Loucy (cell line): ENCODE results near the gene D2HGDH.

ENCODE experiments used
- H2AFZ ChIP-seq: fragments of 200-600 bp; sonication (generic); 2 replicates; pipeline ENCODE4 v1.6.0; 2016; ENCODE audit warnings: antibody characterized with exemption, mild to moderate bottlenecking, low read length, moderate library complexity
- H3F3A ChIP-seq: fragments of 200-600 bp; 2 replicates; pipeline ENCODE4 v1.6.0; 2016; ENCODE audit warnings: antibody characterized with exemption, low read depth, mild to moderate bottlenecking
- H3K27me3 ChIP-seq: fragments of 200-600 bp; sonication (generic); 2 replicates; pipeline ENCODE4 v1.6.1; 2014; ENCODE audit warnings: low read length, mild to moderate bottlenecking; ENCODE audit not compliant: insufficient read depth, poor library complexity, severe bottlenecking
- H3K36me3 ChIP-seq: fragments of 200-600 bp; sonication (generic); 2 replicates; pipeline ENCODE4 v1.6.1; 2016; ENCODE audit warnings: low read length; ENCODE audit not compliant: insufficient read depth
- H3K4me1 ChIP-seq: fragments of 200-600 bp; sonication (generic); 2 replicates; pipeline ENCODE4 v1.5.1; 2014; ENCODE audit warnings: low read length, mild to moderate bottlenecking; ENCODE audit not compliant: insufficient read depth, poor library complexity, severe bottlenecking
- H3K4me2 ChIP-seq: fragments of 200-600 bp; sonication (generic); 2 replicates; pipeline ENCODE4 v1.6.0; 2014; ENCODE audit warnings: antibody characterized with exemption, low read length, low read depth, mild to moderate bottlenecking; ENCODE audit not compliant: poor library complexity, severe bottlenecking
- H3K4me3 ChIP-seq: fragments of 200-600 bp; sonication (generic); 2 replicates; pipeline ENCODE4 v1.5.1; 2014; ENCODE audit warnings: low read length, mild to moderate bottlenecking, mixed read lengths; ENCODE audit not compliant: poor library complexity, severe bottlenecking
- H3K79me2 ChIP-seq: fragments of 200-600 bp; sonication (generic); 2 replicates; pipeline ENCODE4 v1.6.1; 2014; ENCODE audit warnings: low read length; ENCODE audit not compliant: insufficient read depth
- H3K9ac ChIP-seq: fragments of 200-600 bp; sonication (generic); 2 replicates; pipeline ENCODE4 v1.6.0; 2014; ENCODE audit warnings: mild to moderate bottlenecking, low read depth, low read length, moderate library complexity; ENCODE audit not compliant: poor library complexity, severe bottlenecking
- H3K9me2 ChIP-seq: fragments of 200-600 bp; sonication (generic); replicated peaks from 2 replicates; pipeline ENCODE4 v1.6.1; 2016; ENCODE audit warnings: low read depth, low read length, mixed read lengths
- H3K9me3 ChIP-seq: fragments of 200-600 bp; sonication (generic); 2 replicates; pipeline ENCODE4 v1.6.1; 2014; ENCODE audit warnings: mild to moderate bottlenecking, antibody characterized with exemption, low read length, low read depth; ENCODE audit not compliant: insufficient read depth
- H4K20me1 ChIP-seq: fragments of 200-600 bp; sonication (generic); 2 replicates; pipeline ENCODE4 v1.6.0; 2014; ENCODE audit warnings: antibody characterized with exemption, low read length, mild to moderate bottlenecking; ENCODE audit not compliant: insufficient read depth, poor library complexity, severe bottlenecking
- EZH2phosphoT487 ChIP-seq: fragments of 200-600 bp; IDR thresholded peaks from 2 replicates; pipeline ENCODE4 v1.6.1; 2018; ENCODE audit warnings: antibody characterized with exemption, mild to moderate bottlenecking, moderate library complexity, borderline replicate concordance
- TF ChIP-seq, protein P1 (sequence below): fragments of 200-600 bp; sonication (generic); conservative IDR thresholded peaks from 2 replicates; pipeline ENCODE4 v1.5.1; 2014; ENCODE audit warnings: mild to moderate bottlenecking, antibody characterized with exemption, low read length

Gene D2HGDH

DNA sequence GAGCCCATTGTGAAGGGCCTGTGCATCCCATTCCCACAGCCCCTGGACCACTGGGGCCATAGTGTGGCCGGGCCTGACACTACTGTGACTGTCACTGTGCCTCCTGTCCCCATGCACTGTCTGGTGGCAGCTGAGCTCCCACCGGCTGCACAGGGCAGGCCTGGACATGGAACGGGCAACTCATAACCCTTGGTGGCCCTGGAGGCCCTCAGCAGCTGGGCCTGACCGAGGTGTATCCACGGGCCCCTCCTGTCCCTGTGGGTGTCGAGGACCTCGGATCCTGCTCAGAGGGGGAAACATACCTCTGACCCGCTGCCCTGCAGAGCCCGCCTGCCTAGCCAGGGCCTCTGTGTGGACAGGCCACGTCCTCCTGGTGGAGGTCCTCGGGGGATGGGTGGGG, 34.4 kb downstream of the D2HGDH start:
- no peak overlapping the region for H2AFZ ChIP-seq
- peaks cover 7% of the 10 kb centered on the region for H3K4me1 ChIP-seq
- H3K4me2 ChIP-seq: no peak overlapping the region
- no peak overlapping the region for H3K9ac ChIP-seq
- no peaks in the 10 kb centered on the region for H3K27me3 ChIP-seq
- H3K36me3 ChIP-seq: no peaks in the 10 kb centered on the region
- H3K9me2 ChIP-seq: no peaks in the 10 kb centered on the region
- no peaks in the 10 kb centered on the region for H3K9me3 ChIP-seq
- no peaks in the 10 kb centered on the region for H4K20me1 ChIP-seq
- no peaks in the 10 kb centered on the region for H3K79me2 ChIP-seq
- no peaks in the 10 kb centered on the region for H3F3A ChIP-seq
- H3K4me3 ChIP-seq: no peak overlapping the region
- no peak for TF ChIP-seq EZH2phosphoT487
- TF ChIP-seq, protein P1, sequence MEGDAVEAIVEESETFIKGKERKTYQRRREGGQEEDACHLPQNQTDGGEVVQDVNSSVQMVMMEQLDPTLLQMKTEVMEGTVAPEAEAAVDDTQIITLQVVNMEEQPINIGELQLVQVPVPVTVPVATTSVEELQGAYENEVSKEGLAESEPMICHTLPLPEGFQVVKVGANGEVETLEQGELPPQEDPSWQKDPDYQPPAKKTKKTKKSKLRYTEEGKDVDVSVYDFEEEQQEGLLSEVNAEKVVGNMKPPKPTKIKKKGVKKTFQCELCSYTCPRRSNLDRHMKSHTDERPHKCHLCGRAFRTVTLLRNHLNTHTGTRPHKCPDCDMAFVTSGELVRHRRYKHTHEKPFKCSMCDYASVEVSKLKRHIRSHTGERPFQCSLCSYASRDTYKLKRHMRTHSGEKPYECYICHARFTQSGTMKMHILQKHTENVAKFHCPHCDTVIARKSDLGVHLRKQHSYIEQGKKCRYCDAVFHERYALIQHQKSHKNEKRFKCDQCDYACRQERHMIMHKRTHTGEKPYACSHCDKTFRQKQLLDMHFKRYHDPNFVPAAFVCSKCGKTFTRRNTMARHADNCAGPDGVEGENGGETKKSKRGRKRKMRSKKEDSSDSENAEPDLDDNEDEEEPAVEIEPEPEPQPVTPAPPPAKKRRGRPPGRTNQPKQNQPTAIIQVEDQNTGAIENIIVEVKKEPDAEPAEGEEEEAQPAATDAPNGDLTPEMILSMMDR: no peak

DNA sequence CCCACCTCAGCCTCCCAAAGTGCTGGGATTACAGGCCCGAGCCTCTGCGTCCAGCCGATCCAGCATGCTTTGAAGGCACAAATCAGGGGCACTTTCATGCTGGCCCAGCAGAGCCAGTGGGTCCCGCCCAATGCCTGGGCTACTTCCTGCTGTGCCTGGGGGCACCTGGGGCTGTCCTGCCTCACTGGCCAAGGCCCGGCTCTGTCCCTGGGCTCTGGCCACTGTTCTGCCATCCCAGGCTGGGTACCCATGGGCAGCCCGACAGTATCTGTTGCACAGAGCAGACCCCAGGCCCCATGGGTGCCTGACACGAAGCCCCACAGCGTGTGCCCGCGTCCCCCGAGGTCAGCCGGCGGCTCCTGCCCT, 35.4 kb downstream of the D2HGDH start:
- H4K20me1 ChIP-seq: no peaks in the 10 kb centered on the region
- H3K9me2 ChIP-seq: no peaks in the 10 kb centered on the region
- H3K4me1 ChIP-seq: peaks cover 7% of the 10 kb centered on the region
- no peaks in the 10 kb centered on the region for H3K9me3 ChIP-seq
- H2AFZ ChIP-seq: no peak overlapping the region
- H3K4me2 ChIP-seq: no peak overlapping the region
- no peaks in the 10 kb centered on the region for H3K27me3 ChIP-seq
- H3K9ac ChIP-seq: no peak overlapping the region
- no peaks in the 10 kb centered on the region for H3K79me2 ChIP-seq
- no peaks in the 10 kb centered on the region for H3K36me3 ChIP-seq
- H3F3A ChIP-seq: no peaks in the 10 kb centered on the region
- H3K4me3 ChIP-seq: no peak overlapping the region
- no peak for TF ChIP-seq EZH2phosphoT487
- TF ChIP-seq, protein P1: no peak

DNA sequence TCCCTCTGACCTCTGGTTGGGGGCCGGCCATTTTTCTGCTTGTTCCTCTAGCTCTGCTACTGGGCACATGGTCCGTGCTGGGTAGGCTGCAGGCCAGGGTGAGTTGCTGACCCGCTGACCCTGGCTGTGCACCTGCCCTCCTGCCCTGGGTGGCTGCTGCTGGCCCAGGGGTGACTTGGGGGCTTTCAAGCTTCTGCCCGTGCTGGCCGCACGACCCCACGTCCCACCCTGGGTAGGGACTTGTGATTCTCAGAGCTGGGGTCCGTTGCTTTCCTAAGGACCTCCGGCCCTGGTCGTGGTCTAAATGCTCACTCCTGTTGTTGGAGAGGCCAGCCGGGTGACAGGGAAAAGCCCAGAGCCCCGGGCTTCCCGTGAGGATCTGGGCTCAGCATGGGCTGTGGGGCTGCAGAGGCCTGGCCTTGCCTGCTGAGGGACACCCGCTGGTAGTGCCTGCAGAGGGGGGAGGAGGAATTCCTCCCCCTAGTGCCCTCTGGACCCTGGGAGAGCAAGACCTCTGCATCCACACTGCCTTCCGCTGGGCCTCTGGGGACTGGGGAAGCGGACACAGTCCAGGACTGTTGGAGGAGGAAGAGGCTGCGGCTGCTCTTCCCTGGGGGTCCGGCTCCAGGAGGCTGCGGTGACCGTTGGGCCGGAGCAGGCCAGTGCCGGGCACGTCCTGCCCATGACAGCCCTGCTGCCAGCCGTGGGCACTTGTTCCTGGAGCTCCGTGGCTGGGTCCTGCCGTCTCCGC, 35.9 kb downstream of the D2HGDH start:
- Histone ChIP-seq H3K9me2 (no peaks in the 10 kb centered on the region), H3K27me3 (no peaks in the 10 kb centered on the region), H2AFZ (no peak overlapping the region), H3K79me2 (no peaks in the 10 kb centered on the region), H3K36me3 (no peaks in the 10 kb centered on the region), H3K9ac (no peak overlapping the region), H3F3A (no peaks in the 10 kb centered on the region), H3K4me2 (no peak overlapping the region), H3K9me3 (no peaks in the 10 kb centered on the region), H4K20me1 (no peaks in the 10 kb centered on the region), H3K4me3 (no peak overlapping the region), H3K4me1 (peaks cover 7% of the 10 kb centered on the region)
- no peak for TF ChIP-seq EZH2phosphoT487
- TF ChIP-seq, protein P1: no peak
